Activated B cell treated with CpG ODN at 0.5 μM for 24 hours (primary cell): ENCODE results near the gene GLTP. TPM values are rescaled to one million over a fixed set of nuclear protein-coding genes. Genes with fewer than 3 reads are reported as not detected.
"Not testable (repeated sequence)": the region's sequence is repeated elsewhere in the genome, so short reads cannot be mapped to it uniquely, and the experiment has no call there.

Source experiments
- ATAC-seq: fragments of 200-7000 bp; cut with Tn5 transposase; one replicate; pipeline ENCODE4 v1.10.0; 2021; ENCODE audit warnings: low read depth, mild to moderate bottlenecking, moderate library complexity
- CTCF ChIA-PET: fragments of 350-600 bp; sonication (Branson Sonifier 250); formaldehyde crosslinking; loops from one replicate; lab custom pipeline; 2021; ENCODE audit warnings: antibody characterized with exemption; lab: Charles Lee
- POLR2A ChIA-PET: fragments of 350-600 bp; sonication (Branson Sonifier 250); formaldehyde crosslinking; loops from one replicate; lab custom pipeline; 2021; ENCODE audit warnings: antibody characterized with exemption; lab: Charles Lee
- DNase-seq: peaks from one replicate; pipeline ENCODE4 v3.0.0; 2022
- H3K27ac Mint-ChIP-seq: one replicate; pipeline ENCODE4 v1.8.0; 2020; ENCODE audit warnings: mixed read lengths
- H3K27me3 Mint-ChIP-seq: one replicate; pipeline ENCODE4 v1.8.0; 2021; ENCODE audit warnings: mixed read lengths
- H3K36me3 Mint-ChIP-seq: one replicate; pipeline ENCODE4 v1.8.0; 2021; ENCODE audit warnings: low read depth, mixed read lengths
- H3K4me1 Mint-ChIP-seq: one replicate; pipeline ENCODE4 v1.8.0; 2021; ENCODE audit warnings: mixed read lengths
- H3K4me3 Mint-ChIP-seq: one replicate; pipeline ENCODE4 v1.8.0; 2020; ENCODE audit warnings: mild to moderate bottlenecking, mixed read lengths
- H3K9me3 Mint-ChIP-seq: one replicate; pipeline ENCODE4 v1.8.0; 2020; ENCODE audit warnings: mixed read lengths
- intact Hi-C: fragments of 100-400 bp; cut with micrococcal nuclease; formaldehyde crosslinking; loops from one replicate; pipeline ENCODE4 v1.15.1; 2024
- total RNA-seq: library from RNA; stranded (reverse); gene quantifications from 2 replicates; pipeline ENCODE4 v1.2.3, GENCODE V29; 2022
- TF ChIP-seq, protein P1 (sequence below): fragments of 200-600 bp; IDR thresholded peaks from one replicate; pipeline ENCODE4 v1.8.0; 2022; ENCODE audit warnings: antibody characterized with exemption, mild to moderate bottlenecking

Gene GLTP
- total RNA-seq, 1 donor from 2014 or later, result 26.5 TPM

DNA sequence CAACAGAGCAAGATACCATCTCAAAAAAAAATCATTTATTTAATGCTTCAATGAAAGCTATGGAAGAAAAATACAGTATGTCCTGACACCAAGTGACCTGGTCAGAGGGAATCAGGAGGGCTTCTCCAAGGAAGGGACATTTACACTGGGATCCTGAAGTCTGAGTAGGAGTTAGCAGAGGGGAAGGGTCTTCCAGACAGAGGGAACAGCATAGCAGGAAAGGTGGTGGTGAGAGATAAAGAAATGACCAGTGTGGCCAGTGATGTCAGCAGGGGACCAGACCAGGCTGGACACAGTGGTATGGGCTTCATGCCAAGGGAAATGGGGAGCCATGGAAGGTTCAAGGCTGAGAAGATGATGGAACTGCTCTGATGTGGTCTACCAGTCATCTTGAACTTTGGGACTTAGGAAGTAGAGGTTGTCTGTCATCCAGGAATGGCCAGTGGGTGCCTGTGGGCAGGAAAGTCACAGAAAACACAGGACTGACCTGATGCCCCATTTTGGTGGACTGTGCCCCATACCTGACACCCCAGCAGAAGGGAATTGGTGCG is 11.9 kb upstream of the GLTP start:
- peaks cover 58% of the 10 kb centered on the region for H3K4me1 Mint-ChIP-seq
- ChIA-PET POLR2A (interaction anchor here (0.6 kb wide), 1 partner anchor 821 kb away, joined by 6 read pairs; no protein-coding TSS in a partner anchor), CTCF (no interaction called here)
- no peaks in the 10 kb centered on the region for H3K27me3 Mint-ChIP-seq
- no peak for DNase-seq
- no peak overlapping the region for H3K4me3 Mint-ChIP-seq
- H3K9me3 Mint-ChIP-seq, result no peaks in the 10 kb centered on the region
- intact Hi-C loops, result no loop called here
- H3K27ac Mint-ChIP-seq, result peak overlapping the region; percentile 83
- H3K36me3 Mint-ChIP-seq, result no peaks in the 10 kb centered on the region
- ATAC-seq, result no peak
- TF ChIP-seq, protein P1, sequence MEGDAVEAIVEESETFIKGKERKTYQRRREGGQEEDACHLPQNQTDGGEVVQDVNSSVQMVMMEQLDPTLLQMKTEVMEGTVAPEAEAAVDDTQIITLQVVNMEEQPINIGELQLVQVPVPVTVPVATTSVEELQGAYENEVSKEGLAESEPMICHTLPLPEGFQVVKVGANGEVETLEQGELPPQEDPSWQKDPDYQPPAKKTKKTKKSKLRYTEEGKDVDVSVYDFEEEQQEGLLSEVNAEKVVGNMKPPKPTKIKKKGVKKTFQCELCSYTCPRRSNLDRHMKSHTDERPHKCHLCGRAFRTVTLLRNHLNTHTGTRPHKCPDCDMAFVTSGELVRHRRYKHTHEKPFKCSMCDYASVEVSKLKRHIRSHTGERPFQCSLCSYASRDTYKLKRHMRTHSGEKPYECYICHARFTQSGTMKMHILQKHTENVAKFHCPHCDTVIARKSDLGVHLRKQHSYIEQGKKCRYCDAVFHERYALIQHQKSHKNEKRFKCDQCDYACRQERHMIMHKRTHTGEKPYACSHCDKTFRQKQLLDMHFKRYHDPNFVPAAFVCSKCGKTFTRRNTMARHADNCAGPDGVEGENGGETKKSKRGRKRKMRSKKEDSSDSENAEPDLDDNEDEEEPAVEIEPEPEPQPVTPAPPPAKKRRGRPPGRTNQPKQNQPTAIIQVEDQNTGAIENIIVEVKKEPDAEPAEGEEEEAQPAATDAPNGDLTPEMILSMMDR, result no peak

DNA sequence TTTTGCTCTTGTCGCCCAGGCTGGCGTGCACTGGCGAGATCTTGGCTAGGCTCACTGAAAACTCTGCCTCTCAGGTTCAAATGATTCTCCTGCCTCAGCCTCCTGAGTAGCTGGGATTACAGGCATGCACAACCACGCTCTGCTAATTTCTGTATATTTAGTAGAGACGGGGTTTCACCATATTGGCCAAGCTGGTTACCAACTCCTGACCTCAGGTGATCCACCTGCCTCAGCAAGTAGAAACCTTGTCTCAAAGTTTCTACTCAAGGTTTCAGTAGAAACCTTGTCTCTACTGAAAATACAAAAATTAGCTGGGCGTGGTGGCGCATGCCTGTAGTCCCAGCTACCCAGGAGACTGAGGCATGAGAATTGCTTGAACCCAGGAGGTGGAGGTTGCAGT is 11.4 kb upstream of the GLTP start:
- POLR2A ChIA-PET, H3K36me3 Mint-ChIP-seq, DNase-seq, H3K9me3 Mint-ChIP-seq, intact Hi-C loops, H3K27me3 Mint-ChIP-seq, CTCF ChIA-PET, H3K4me3 Mint-ChIP-seq, ATAC-seq: not testable (repeated sequence)
- Mint-ChIP-seq H3K4me1 (peaks cover 59% of the 10 kb centered on the region), H3K27ac (peak overlapping the region; percentile 30)

DNA sequence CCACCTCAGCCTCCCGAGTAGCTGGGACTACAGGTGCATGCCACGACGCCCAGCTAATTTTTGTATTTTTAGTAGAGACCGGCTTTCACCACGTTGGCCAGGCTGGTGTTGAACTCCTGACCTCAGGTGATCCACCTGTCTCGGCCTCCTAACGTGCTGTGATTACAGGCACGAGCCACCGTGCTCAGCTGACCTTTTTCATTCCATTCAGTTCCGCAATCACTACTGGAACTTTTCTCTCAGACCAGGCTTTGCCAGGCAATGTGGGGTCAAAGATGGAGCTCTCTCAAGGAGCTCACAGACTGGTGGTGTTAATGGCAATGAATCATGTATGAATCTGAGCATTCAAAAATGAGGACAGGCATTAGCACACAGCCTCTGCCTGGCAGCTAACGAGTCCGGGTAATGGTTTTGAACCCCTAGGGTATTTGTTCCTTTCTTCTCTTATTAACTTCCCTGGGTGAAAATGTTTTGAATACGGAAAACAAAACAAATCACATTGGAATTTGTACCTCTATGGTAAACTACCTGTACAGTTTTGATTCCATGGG is 10.4 kb upstream of the GLTP start:
- POLR2A ChIA-PET, result interaction anchor here (0.7 kb wide), 1 partner anchor 25 kb away, joined by 3 read pairs; no protein-coding TSS in a partner anchor
- TF ChIP-seq, protein P1, result no peak
- no peak for ATAC-seq
- CTCF ChIA-PET, result interaction anchor here (1.0 kb wide), 1 partner anchor 45 kb away, joined by 3 read pairs; no protein-coding TSS in a partner anchor
- intact Hi-C loops, result no loop called here
- Mint-ChIP-seq H3K9me3 (no peaks in the 10 kb centered on the region), H3K27me3 (no peaks in the 10 kb centered on the region), H3K4me3 (no peak overlapping the region), H3K36me3 (no peaks in the 10 kb centered on the region), H3K4me1 (peaks cover 59% of the 10 kb centered on the region), H3K27ac (no peak overlapping the region)
- no peak for DNase-seq

DNA sequence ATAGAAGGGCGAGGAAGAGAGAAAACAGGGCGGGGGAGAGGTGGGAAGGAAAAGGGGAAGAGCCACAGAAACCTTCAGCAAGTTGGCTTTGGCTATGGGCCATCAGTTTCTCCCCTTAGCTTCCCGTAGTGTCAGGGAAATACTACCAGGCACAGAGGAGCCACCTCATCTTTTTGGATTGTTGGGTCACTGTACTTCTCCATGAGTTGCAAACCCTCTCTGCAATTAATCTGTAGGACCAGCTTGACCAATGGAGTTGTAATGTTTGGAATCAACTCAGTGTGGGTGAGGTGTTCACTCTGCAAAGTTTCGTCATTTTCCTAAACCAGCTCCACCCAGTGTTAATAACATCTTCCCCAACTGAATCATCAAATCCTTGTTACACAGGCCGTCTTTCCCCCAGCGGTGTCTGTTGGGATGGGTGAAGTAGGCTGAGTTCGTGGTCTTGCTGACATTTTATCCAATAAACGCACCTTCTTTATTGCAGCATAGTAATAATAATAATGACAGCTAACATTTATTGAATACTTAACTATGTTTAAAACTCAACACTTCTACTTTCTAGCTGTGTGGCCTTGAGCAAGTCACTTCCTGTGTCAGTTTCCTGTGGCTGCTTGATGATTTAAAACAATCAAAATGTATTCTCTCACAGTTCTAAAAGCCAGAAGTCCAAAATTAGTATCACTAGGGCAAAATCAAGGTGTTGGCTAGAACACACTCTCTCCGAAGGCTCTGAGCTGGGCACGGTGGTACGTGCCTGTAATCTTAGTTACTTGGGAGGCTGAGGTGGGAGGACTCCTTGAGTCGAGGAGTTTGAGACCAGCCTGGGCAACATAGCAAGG is 8.1 kb upstream of the GLTP start:
- Mint-ChIP-seq H3K27me3 (no peaks in the 10 kb centered on the region), H3K4me3 (peak overlapping the region; percentile 63), H3K9me3 (no peaks in the 10 kb centered on the region), H3K27ac (peak overlapping the region; percentile 95), H3K36me3 (no peaks in the 10 kb centered on the region), H3K4me1 (peaks cover 54% of the 10 kb centered on the region)
- TF ChIP-seq, protein P1, result no peak
- ChIA-PET CTCF (interaction anchor here (1.6 to 1.8 kb wide), 3 partner anchors 13 to 83 kb away, joined by 3 to 10 read pairs (median 4); no protein-coding TSS in a partner anchor), POLR2A (interaction anchor here (0.6 to 1.8 kb wide), 9 partner anchors 12 to 1623 kb away, joined by 3 to 12 read pairs (median 5); partner anchors contain the start of genes ANKRD13A, ARPC3 and TCHP)
- ATAC-seq (peak; percentile 58), DNase-seq (no peak)
- intact Hi-C loops, result loop anchor here (1.0 kb wide), 1 partner anchor 12 kb away; the partner anchor contains the start of gene TCHP

DNA sequence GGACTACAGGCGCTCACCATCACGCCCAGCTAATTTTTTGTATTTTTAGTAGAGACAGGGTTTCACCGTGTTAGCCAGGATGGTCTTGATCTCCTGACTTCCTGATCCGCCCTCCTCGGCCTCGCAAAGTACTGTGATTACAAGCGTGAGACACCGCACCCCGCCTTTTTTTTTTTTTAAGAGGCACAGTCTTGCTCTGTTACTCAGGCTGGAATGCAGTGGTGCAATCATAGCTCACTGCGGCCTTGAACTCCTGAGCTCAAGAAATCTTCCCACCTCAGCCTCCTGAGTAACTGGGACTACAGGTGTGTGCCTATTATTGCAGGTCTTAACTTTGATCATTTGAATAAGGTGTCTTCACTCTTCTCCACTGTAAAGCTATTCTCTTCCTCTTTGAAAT is 5.3 kb upstream of the GLTP start:
- Mint-ChIP-seq H3K9me3 (no peaks in the 10 kb centered on the region), H3K27ac (no peak overlapping the region), H3K4me3 (no peak overlapping the region), H3K27me3 (no peaks in the 10 kb centered on the region), H3K4me1 (peaks cover 39% of the 10 kb centered on the region), H3K36me3 (no peaks in the 10 kb centered on the region)
- intact Hi-C loops, result no loop called here
- ATAC-seq (no peak), DNase-seq (no peak)
- CTCF ChIA-PET, result no interaction called here
- POLR2A ChIA-PET, result interaction anchor here (0.7 to 0.9 kb wide), 3 partner anchors 9 to 856 kb away, joined by 5 to 6 read pairs (median 6); no protein-coding TSS in a partner anchor
- TF ChIP-seq, protein P1, result no peak
